GM12874 (cell line): ENCODE data around the gene EYA2.

Experiments used
- CTCF ChIP-seq: IDR thresholded peaks from 2 replicates; pipeline ENCODE4 v1.5.1; 2011; ENCODE audit warnings: low read depth, mild to moderate bottlenecking, control low read depth, low read length, moderate library complexity; ENCODE audit not compliant: insufficient read depth

EYA2 gene

GRCh38 chr20:47031004-47031403, 136.4 kb downstream of the EYA2 start:
- TF ChIP-seq CTCF: no peak

GRCh38 chr20:47031821-47032220, 137.2 kb downstream of the EYA2 start:
- no peak for TF ChIP-seq CTCF

- TF ChIP-seq CTCF: no peak
Observed at GRCh38 chr20:47032933-47033578, 138.4 kb downstream of the EYA2 start.

- TF ChIP-seq CTCF: no peak
Observed at GRCh38 chr20:47033665-47034064, 139.0 kb downstream of the EYA2 start.

GRCh38 chr20:47035026-47035590, 140.5 kb downstream of the EYA2 start:
- TF ChIP-seq CTCF: no peak

- TF ChIP-seq CTCF: no peak
Observed at GRCh38 chr20:47036091-47036870, 141.6 kb downstream of the EYA2 start.
